CD4-positive, alpha-beta T cell treated with Interleukin-6 for 4 hours (primary cell): ENCODE data around the gene PEX16.

ENCODE experiments used
- DNase-seq: peaks from one replicate; pipeline ENCODE4 v3.0.0-alpha.2; 2020; ENCODE audit warnings: mixed read lengths

The PEX16 gene

DNA sequence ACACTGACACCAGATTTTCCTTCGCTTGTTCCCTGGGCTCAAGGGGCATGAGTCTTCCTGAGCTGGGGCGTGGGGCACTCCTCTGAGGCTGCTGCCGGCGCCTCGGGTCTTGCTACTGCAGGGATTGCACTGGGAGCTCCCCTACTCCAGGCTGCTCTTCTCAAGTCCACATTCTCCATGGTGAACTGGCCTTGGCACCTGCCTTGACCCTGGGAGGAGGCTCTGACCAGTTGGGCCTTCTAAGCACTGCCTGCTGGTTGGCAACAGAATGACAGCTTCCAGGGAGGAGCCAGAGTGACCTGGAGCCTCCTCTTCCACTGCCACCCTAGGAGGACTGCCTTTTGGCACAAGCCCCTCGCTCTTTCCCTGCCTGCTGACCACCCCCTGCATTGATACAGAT lies 20.1 kb downstream of the PEX16 start:
- DNase-seq = no peak

DNA sequence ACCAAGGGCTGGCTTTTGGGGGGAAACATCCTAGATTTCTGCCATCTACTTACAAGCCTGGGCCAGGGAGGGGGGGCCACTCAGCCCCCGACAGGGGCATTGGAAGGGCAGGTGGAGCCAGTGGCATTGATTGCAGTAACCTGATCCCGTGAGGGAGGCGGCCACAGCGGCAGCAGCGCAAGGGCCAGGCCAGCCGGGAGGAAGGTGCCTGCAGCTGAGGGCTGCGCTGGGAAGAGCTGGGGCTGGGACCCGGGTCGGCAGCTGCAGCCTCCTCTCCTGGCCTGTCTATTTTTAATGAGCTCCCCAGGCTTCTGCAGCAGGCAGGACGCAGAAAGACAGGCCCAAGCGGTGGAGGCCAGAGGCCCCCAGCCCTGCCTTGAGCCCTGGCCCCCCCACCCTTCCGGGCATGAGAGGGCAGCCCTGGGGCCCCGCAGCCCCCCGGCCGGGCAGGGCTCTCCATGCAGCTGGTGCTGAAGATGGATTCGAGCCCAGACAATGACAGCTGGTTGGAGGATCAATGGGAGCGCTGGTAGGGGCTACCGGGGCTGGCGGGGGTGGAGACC lies 21.2 kb downstream of the PEX16 start:
- DNase-seq = no peak

DNA sequence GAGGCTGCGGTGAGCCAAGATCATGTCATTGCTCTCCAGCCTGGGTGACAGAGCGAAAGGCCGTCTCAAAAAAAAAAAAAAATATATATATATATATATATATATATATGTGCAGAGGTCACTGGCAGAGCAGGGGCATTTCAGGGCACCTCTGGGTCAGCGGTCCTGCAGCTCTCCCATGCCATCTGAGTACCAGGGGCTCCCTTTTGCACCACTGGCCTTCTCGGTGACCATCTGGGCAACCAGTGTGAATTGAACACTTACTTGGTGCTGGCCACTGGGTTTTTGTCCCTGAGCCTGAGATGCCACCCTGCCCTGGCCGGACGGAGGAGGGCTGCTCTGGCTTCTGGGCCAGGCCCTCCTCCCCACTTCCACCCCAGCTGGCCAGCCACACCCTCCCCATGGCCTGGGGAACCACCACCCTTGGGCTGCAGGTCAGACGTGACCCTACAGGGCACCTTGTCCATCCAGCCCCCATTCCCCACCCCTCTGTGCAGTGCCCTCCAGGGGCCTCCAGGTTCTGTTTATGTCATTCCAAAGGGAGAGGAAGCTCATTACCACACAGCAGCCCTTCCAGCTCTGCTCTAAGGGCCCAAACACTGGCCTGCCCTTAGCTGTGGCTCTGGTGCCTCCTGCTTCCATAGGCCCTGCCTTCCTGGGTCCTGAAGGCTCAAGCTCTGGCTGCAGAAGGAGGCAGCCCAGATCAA lies 22.0 kb downstream of the PEX16 start:
- DNase-seq = no peak

DNA sequence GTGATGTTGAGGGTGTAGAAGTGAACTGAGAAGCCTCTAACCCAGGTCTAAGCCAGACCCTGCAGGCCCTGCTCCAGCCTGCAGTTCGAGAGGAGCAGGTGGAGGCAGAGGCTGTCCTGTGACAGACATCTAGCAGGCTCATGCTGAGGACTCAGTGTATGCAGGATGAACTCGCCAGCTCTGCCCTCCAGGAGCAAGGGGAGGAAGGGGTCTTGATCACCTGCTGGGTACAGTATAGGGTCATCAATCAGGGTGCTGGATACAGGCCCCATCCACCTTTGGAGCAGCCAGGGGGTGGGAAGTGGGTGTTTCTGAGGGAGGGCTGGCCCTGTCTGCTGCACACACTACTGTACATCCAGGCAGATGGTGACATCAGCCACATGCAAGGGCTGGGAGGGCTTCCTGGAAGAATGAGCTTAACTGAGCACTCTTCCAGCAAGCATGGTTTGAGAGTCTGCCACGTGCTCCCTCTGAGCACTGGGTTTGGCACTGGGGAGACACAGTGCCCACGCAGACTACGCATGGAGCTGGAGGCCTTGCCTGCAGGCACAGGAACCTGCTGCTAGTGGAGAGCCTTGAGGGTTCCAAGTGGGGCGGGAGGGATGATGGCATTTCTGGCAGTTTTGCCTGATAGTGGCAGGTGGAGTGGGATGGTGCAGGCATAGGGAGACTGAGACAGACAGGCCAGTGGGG lies 23.0 kb downstream of the PEX16 start:
- no peak for DNase-seq

DNA sequence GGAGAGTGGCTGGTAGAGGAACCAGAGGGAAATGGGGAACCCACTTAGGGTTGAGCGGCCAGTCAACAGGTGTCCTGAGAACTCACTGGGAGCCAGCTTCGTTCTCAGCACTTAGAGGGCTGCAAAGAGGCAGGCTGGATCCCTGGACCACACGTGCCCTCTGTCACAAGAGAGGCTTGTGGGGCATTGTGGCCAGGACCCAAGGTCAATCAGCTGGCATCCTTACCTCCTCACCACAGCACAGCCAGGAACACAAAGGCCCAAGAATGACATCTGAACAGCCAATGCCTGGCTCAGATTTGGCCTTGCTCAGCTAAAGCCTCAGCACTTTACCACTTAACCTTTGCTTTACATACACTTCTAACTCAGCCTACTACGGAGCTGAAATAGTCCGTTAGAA lies 24.8 kb downstream of the PEX16 start:
- no peak for DNase-seq

DNA sequence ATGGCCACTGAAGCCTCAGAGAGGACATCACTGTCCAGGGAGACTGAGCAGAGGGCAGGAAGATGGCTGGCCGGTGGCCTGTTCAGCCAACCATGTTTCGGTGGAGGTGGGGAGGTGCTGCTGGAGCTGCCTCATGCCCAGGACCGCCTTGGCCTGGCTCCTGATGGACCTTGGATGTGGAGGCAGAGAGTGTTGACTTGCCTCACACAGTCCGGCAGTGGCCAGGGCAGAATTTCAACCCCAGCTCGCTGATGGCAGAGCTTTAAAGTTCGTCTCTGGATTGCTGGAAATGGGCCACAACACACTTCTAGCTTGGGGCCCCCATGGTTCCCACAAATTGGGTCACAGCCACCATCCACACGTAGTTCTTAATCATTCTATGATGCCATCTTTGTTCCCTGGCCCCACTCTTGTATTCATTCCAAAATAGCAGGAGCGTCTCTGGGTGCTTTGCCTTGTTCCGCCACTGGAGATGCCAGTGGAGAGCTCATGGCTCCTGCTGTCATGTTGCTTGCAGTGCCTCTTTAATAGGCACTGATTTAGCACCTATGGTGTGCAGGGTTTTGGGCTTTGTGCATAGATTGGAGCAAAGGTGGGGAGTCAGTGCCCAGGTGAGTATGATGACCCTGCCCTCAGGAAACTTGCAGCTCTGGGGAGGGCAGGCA lies 26.7 kb downstream of the PEX16 start:
- DNase-seq = no peak

DNA sequence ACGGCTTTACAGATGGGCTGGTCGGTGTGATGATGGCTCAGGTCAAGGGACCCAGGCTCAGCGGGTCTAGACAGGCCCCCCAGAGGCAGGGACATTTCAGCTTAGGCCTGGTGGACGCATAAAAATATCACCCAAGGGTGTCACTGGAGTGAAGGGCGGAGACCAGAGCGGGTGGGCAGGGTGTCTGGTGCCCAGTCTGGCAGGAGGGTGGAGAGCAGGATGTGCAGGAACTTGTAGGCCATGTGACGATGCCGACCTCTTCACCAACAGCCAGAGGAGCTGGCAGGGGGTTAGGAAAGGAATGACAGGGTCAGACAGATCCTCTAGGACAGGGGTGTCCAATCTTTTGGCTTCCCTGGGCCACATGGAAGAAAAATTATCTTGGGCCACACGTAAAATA lies 27.7 kb downstream of the PEX16 start:
- DNase-seq = no peak

DNA sequence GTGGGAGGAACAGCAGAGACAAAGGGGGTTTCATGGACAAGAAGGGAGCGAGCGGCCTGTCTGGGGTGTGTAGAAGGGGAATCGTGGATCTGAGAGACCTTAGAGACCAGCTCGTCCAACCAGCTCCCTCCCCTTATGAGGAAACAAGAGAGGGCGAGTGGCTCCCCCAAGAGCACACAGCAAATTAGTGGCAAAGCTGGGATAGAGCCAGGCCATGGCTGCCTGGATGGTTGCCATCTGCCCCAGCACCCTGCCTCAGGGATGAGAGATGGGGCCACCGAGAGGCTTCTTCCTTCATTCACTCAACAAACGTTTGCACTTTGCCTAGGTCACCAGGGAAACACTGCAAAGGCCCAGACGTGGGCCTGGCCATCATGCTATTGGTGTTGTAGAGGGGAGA lies 28.1 kb downstream of the PEX16 start:
- no peak for DNase-seq

DNA sequence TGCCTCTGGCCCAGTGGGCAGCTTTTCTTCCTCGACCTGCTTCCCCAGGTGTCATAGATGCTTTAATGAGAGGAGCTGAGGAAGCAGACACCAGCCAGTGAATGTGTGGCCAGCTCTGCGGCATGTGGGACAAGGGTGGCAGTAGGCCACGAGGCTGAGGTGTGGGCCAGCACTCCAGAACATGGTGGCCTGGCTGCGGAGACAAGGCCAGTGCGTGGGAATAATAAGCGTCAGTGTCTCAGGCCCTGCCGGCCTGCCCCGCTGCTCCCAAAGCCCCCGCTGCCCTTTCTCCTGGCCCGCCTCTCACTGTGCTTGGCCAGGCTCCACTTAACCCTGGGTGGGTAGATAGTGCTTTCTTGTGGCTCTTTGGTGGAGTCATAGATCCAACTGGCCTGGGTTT lies 30.1 kb downstream of the PEX16 start:
- no peak for DNase-seq

DNA sequence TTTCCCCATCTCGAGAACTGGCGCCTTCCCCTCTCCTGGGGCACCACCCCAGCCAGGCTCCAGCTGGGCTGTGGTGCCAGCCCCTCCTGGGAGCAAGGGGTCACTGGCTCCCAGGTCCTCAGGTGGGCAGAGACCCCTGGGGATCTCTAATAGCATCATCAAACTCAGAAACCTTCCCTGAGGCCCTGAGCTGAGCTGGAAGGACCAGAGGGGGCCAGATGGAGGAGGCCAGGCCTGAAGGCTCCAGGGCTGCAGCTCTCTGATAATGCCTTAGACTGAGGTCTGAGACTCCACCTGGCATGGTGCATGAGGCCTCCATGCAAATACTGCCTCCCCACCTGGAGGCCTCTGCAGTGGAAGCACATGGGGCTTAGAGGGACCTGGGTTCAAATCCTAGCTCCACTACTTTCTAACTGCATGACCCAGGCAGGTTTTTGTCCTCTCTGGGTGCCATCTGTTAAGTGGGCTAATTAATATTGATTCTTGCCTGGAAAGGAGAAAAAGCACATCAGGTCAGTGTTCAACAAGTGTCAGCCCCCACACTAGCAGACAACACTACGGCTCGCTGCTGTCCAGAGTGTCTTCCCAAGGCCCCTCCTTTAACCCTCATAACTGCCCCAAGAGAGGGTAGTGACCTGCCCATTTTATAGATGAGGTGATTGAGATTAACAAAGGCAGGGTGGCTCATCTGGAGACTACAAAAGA lies 30.7 kb downstream of the PEX16 start:
- DNase-seq = no peak

DNA sequence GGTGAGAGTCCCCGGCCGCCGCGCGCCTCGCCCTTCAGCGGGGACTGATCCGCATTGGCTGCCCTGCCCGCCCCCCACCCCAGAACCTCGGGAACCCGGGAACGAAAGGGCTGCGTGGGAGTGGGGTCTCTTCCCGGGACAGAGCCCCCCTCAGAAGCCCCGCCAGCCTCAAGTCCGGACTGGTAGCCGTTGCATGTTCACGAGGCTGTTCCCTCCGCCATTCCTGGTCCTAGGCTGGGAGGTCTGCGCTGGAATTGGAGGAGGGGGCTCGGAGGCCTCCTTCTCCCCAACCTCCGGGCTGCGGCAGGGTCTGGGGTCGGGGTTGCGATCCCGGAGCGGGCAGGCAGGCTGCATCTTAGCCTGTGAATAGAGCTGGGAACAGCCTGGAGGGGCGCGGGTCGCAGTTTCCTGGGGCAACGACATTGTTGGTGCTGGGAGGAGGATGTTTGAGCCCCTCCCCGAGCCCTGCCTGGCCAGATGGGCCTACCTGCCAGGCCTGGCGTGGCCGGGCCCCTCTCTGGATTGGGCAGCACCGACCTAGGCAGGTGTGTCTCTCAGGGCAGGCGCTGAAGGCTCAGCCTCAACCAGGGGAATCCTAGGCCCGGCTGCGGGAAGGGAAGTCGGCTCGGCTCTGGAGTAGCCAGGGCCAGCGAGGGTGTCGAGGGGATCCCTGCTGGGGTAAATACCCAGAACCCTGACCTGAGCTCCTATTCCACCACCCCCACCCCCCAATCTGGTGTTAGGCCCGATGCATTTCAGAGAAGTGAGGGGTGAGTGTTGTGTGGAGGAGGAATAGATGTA lies 31.6 kb downstream of the PEX16 start:
- DNase-seq = no peak

DNA sequence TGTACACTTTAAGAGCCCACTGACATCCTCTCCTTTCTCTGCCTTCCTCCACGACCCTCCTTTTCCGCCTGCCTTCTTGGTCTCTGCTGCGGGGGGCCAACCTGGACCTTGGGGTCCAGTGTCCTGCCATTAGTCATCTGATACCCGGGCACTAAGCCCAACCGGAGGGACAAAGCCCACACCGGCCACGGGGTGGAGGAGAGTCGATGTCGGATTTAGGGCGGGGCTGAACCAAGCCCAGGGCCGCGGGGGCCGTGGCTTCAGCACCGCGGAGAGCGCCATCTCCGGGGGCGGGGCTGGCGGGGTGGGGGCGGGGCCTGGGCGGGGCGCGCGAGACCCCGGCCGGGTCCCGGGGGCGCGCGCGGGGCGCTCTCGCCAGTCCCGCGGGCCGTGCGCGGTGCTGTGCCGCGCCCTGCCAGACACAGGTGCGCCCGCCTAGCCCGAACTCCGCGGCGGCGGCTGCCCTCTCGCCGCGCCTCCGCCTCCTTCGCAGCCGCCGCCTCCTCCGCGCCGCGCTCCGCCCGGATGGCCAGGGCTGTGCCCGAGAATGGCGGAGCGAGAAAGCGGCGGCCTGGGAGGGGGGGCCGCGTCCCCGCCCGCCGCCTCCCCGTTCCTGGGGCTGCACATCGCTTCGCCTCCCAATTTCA lies 32.3 kb downstream of the PEX16 start, which contains the start of gene MAPK8IP1:
MAPK8IP1 (plus strand) TSS at position 378 of the 647 bp plus-strand sequence; CDS start at position 548, 170 bp downstream.
- peak; percentile 64 for DNase-seq

DNA sequence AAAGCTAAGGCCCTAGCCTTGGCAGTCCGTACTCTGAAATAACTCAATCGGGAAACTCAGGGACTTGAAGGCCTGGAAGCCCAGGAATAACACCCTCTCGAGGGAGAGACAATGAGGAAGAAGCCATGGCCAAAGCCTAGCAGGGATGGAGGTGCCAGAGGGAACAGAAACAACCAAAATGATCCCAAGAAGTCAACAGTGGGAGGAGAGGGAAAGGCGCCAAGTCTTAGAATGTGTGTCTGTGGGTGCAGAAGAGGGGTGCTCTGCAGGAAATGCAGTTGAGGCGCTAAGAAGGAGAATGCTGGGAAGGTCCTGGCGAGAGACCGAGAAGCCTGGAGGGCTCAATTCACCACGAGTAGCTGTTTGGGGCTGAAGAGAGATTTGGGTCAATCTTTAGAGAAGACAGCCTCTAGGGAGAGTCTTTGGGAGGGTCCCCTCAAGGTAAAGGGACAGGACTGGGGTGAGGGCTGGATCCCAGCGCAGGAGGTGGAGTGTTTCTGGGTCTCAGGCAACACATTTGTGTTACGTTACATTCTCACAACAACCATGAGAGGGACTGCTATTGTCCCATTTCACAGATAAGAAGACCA lies 33.0 kb downstream of the PEX16 start:
- DNase-seq = no peak

DNA sequence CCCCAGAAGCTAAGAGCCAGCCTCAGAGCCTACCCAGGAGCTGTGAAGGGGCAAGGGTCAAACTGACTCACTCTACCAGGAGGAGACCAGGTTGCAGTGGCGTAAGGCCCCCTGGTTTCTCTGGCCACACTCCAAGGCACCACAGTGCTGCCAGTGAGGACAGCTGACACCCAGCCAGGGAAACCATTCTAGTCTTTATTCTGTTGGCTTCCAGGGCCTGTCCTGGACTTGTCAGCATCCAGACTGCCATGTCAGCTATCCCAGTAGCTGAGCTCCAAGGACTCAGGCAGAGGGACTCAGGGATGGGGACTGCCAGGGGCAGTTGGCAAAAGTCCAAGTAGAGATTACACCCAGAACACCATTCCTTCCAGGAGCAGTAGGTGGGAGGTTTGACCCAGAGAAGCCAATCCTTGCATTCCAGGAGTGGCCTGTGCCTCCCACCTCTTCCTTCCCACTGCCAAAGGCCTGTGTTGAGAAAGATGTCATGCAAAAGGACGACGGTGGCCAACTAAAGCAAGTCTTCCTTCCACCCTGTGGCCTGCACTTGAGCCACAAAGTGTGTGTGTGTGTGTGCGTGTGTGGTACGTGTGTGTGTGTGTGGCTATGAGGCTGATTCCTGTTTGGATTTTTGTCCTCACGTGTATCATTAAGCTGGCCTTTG lies 35.8 kb downstream of the PEX16 start:
- no peak for DNase-seq

DNA sequence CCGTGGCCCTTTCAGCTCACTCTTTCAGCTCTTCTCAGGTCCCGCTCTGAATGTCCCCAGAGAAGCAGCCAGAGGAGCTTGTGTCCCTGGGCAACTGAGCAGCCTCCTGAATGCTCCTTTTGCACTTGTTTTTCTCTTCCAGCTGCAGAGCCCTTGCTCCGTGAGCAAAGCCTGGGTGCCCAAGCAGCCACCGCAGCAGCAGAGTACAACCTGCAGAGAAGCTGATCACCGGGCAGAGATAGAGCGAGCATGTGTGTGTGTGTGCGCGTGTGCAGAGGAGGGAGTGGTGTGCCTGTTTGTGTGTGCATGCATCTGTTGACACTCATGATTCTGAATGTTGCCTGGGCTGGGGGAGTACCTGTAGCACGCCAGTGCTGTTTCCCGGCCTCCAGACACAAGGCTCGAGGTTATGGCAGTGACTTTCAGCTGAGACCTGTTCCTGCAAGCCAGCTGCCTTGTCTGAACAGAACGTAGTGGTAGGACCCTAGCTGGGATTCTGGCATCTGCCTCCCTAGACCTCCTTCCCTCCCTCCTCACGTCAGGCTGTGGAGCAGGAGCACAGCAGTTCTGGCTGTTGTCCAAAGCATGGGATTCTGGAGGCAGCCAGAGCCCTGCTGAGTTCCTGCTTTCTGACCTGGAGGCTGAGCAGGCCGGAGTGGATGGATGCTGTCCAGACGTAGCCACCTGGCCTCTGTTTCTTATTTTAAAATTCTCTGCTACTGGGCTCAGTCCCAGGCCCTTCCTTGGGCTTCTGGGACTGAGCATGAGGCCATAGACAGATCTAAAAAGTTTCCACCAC lies 36.7 kb downstream of the PEX16 start:
- no peak for DNase-seq

DNA sequence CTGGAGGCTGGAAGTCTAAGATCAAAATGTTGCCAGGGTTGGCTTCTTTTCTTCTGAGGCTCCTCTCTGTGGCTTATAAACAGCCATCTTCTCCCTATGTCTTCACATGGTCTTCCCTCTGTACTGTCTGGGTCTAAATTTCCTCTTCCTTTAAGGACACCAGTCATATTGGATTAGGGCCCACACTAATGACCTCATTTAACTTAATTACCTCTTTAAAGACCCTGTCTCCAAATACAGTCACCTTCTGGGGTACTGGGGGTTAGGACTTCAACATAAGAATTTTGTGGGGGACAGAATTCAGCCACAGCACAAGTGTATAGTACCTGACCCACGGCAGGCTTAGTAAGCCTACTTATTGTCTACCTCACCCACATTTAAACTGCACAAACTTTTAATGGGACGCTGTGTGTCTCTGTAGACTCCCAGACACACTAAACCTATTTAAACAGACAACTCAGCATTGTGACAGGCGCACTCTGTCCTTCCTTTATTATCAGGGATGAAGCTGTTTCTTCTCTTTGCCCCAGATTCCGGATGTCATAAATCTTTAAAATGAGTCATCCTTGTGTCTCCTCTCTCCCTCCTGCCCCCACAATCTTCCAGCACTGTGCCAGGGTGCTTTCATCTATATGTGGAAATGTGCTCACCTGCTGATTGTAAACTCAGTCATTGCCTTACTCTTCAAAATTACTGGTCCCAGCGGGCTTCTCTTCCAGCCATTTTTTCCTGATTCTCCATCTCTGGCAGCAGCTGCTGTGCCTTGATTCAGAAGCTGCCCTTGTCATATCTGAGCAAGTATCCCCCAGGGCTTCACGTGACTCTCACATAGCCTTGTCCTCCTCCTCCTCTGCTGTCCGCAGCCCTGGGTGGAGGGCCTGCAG lies 37.6 kb downstream of the PEX16 start:
- no peak for DNase-seq

DNA sequence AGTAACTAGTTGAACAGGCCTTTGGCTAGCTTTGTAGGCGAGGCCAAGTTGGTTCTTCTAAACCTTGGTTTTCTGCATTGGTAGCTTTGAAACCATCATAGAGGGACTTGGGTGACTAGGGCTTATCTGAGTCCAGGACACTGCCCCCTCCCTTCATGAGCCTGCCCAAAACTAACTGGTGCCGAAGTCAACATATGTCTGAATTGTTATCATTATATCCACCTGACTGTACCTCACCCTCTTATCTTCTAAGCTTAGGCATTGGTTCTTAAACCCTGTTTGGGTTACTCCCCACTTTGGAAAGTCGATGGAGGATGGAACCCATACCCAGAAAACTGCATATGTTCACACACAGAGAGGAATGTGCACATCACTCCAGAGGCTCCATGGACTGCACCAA lies 39.8 kb downstream of the PEX16 start:
- DNase-seq = no peak

DNA sequence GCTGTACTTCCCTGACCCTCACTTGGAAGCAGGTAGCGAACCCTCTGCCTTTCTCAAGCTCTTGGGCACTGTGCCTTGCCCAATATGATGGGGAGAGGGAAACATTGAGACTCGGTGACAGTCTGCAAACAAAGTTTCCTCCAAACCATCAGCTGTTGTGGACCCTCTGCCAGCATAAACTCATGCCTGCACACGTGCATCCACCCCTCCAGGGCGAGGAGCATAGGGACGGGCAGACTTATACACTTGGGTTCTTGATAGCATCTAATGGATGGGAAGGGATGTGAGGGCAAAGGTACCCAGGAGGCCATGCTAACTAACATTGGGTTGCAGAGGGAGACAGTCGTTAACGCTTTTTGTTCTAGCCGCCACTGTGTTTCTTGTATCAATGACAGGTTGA lies 40.5 kb downstream of the PEX16 start:
- no peak for DNase-seq

DNA sequence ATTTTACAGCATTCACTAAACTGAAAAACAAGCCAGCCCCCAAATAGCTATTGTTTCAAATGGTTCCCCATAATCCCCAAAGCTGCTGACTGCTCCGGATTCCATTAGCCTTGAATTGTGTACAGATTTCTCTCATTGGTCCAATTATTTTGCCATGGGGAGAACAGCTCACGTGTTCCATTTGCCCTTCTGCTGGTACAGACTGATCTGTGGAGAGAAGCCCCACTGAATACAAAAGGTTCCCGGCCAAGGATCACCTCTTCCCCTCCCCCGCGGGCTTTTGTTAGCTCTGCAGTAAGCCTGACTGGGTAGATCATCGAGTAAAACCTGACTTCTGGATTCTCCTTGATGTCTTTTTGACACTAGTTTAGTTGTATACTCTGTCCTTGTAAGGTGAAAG lies 41.3 kb downstream of the PEX16 start:
- DNase-seq = no peak
